GM18520 (cell line): ENCODE data around the gene PCNX4.
A peak's percentile ranks its signal among the peaks of the same experiment; 100 is the strongest.

Source experiments
- ATAC-seq: cut with Tn5 transposase; IDR thresholded peaks from one replicate; pipeline ENCODE4 v1.9.1; 2021; ENCODE audit not compliant: unreplicated experiment

The PCNX4 gene

DNA sequence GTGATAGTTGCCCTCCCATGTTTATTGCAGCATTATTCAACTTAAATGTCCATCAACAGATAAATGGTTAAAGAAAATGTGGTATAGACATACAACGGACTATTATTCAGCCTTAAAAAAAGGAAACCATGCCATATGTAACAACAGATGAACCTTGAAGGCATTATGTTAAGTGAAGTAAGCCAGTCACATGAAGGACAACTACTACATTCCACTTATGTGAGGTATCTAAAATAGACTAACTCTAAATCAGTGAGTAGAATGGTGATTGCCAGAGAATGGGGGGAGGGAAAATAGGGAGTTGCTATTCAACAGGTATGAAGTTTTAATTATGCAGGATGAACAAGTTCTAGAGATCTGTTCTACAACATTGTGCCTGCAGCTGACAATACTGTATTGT lies 10.1 kb downstream of the PCNX4 start:
- ATAC-seq: no peak

DNA sequence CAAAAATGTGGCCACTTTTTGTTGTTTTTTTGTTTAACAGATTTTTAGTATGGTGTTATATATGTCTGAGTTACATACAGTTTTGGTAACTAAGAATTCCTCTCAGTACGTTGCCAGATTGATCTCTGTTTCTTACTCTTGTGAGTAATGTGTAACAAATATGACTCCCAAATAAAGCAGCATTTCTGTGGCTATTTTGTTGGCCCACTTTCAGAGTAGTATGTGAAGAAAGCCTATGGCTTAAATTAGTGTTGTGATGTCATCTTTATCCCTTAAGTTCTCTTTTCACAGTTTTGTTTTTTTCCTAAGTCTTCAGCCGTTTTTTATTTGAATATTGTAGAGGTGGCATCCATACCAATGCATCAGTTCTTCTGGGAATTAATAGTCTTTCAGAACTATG lies 10.7 kb downstream of the PCNX4 start:
- no peak for ATAC-seq

DNA sequence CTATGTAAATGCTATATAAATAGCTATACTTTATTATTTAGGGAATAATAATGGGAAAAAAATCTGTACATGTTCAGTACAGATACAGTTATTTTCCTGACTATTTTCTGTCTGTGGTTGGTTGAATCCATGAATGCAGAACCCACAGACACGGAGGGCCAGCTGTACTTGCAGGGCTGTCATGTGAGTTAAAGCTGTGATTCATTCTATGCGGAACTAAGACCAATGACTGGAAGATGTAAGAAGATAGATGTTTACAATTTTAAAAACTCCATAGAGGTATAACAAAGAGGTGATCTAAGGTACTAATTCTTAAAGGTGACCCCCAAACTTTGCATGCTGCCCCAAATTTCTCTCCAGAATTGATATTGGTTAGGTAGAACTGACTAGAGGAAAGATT lies 14.6 kb downstream of the PCNX4 start:
- no peak for ATAC-seq

DNA sequence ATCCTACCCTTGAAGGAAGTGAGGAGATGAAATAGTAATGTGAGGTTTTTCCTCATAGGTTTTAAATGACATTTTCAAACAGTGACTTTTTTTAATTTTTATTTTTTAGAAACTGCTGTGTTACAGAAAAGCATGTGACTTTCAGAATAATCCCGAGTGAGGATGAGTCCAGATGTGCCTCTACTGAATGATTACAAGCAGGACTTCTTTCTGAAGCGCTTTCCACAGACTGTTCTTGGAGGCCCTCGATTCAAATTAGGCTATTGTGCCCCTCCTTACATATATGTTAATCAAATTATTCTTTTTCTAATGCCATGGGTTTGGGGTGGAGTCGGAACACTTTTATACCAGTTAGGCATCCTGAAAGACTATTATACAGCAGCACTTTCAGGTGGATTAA lies 15.8 kb downstream of the PCNX4 start:
- ATAC-seq: no peak

DNA sequence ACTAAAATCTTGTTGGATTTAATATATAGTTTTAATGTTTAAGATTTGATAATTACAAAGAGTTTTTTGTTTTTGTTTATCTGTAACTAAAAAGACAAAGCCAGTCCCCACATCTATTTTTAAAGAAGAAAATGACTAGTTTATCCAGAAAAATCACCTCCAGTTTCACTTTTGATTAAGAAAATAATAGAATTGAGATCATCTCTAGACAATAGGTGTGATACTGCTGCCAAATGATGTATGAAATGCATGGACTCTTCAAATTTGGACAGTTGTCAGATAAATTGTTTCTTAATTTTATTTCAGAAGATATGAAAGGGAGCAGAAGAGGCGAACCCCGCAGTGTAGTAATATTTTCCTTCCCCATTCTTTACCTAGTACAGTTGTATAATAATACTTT lies 20.0 kb downstream of the PCNX4 start:
- no peak for ATAC-seq

DNA sequence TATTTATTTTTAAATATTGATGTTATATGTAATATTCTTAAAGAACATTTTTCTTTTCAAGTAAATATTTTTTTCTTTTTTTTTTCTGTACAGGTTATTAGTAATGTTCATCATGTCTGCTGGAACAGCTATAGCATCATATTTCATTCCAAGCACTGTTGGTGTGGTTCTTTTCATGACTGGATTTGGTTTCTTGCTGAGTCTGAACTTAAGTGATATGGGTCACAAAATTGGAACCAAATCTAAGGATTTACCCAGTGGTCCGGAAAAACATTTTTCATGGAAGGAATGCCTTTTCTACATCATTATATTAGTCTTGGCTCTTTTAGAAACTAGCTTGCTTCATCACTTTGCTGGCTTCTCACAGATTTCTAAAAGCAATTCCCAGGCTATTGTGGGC lies 23.2 kb downstream of the PCNX4 start:
- no peak for ATAC-seq

DNA sequence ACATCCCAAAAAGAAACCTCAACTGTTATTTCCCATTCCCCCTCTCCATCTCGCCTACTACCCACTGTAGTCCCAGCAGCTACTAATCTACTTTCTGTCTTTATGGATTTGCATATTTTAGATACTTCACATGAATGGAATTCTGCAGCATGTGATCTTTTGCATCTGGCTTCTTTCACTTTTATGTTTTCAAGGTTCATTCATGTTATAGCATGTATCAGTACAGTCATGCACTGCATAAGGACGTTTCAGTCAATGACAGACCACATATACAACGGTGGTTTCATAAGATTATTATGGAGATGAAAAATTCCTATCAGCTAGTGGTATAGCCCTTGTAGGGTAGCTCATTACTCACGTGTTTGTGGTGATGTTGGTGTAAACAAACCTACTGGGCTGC lies 24.5 kb downstream of the PCNX4 start:
- no peak for ATAC-seq

DNA sequence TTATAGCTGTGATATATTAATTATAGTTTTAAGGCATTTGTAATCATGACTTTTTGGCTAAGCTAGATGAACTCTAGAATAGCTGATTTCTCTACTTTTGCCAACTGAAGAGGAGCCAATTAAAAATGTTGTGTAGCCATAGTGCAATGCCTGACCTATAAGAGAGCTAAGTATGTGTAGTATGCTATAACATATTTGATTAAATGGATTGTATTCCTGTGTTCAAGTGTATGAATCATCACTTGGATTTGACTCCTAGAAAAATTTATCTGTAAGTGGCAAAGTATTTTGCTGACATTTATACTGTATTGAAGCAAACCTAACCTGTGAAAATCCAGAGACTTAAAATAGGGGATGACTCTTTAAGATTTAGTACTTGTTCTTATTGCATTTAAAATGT lies 34.2 kb downstream of the PCNX4 start:
- ATAC-seq: no peak

DNA sequence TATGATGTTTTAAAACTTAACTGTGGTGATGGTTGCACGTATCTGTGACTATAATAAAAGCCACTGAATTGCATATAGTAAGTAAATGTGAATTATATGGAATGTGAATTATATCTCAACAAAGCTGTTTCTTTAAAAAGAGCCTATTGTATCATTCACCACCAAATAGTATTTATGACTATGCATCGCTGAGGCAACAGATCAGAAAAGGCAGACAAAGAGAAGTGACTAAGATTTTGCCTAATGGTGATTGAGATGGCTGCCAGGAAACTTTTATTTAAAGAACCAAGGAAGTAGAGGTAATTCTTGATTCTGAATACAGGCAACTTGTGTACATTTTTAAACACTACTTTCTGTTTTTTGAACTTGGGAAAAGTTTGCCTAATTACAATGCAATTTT lies 41.8 kb downstream of the PCNX4 start:
- ATAC-seq: no peak

DNA sequence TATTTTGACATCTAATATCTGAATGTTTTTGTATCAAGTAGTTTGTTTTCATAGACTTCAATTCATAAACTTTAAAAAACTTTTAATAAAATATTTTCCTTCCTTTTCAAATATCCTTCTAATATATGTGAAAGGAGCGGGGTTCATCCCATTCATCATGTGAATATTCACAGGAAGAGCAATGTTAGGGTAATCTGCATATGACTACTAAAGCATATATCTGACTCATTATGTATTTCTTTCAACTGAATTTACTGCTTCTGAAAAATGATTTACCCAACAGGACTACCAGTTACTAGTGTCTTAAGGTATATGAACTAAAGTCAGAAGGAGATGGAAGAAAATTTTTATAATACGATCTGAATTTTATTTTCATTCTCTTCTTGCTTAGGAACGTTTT lies 43.0 kb downstream of the PCNX4 start:
- no peak for ATAC-seq

DNA sequence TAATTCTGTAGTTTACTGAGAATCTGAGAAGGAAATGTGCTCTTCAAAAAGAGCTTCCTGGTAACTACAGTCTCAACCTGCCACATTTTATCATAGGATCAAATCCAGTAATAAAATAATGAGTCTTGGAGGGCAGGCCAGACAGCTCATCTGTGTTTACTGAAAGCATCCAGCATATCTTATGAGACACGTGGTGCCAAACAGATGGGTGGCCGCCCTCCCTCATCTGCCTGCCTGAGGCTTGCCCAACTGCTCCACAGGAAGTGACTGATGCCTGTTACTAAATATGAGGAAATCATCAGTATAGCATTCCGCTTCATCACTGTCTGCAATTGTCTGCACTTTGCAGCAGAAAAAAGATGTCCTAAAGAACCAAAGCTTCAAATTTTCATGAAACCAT lies 60.0 kb downstream of the PCNX4 start:
- peak; percentile 81 for ATAC-seq

DNA sequence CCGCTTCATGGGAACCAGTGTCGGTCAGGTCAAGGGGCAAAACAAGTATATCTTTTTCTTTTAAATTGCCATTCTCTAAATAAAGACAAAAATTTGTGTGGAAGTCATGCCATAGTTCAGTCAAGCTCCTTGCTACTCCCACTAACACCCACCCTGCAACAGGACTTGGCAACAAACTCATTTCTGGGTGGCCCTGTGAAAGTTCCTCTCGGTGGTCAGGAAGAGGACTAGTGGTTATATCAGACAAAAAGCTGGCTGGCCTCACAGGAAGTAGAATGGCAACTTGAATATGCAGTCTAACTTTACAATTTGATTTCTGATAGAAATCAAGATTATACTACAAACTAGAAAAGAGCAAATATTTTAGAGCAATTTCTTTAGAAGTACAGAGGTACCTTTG lies 62.3 kb downstream of the PCNX4 start:
- no peak for ATAC-seq

DNA sequence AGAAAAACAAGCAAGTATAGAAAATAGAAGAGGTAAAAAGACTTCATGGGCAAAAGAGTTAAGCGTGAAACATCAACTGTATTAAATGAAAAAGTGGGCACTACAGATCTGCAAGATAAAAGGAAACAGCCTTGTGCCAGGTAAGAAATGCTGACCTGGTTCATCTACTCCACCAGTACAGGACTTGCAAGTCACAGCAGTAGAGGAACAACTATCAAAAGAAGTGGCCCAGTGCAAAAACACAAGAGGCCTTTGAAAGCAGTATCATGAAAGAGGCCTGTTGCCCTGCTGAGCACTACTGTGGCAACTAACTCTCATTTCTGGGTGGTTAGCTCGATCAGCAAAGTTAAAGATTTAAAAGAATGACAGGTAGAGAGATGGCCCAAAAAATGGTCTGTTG lies 62.9 kb downstream of the PCNX4 start:
- no peak for ATAC-seq

DNA sequence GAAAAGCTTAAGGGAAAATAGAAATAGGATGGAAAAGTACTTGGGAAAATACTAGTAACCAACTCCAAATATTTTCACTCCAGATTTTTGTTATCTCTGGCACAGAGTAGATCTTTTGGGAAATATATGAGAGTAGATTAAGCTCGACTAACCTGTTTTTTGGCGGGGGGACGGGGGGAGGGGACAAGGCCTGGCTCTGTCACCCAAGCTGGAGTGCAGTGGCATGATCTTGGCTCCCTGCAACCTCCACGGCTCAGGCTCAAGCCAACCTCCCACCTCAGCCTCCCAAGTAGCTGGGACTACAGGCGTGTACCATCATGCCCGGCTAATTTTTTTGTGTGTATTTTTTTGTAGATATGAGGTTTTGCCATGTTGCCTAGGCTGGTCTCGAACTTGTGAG lies 68.7 kb downstream of the PCNX4 start:
- ATAC-seq: no peak

DNA sequence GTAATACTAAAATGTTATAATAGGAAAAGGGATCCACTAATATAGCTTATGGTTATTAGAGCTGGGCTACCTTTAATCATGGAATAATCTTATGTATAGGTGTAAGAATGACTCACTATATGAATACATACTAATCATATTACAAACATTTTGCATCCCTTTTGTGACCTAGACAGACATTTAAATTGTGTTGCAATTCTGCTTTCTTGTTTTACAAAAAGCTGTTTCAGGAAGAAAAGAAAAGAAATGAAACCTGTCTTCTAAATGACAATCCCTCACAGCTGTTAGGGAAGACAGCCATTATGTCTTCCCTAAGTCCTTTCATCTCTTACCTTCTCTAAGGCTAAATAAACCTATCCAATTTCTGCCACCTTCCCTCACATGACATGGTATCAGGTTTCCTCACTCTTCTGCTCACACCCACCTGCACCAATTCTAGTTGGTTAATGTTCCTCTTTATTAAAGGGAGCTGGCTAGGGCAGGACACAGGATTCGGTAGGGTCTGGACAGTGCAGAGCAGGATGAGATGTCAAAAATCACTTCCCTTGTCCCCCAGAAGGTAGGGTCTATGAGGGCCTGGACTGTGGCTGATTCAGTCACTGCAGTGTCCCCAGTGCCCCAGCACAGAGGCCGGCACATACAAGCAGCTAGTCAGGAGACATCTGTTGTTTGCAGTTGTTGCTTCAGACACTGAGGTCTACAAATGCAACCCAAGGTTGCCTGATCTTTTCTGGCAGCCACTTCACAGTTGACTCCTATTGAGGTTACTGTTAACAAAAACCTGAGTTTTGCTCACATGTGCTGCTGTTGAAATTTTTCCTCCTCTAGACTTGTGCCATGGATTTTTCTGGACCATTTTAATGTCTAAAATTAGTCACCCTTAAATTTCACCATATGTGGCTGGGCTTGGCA lies 69.7 kb downstream of the PCNX4 start:
- ATAC-seq: no peak

DNA sequence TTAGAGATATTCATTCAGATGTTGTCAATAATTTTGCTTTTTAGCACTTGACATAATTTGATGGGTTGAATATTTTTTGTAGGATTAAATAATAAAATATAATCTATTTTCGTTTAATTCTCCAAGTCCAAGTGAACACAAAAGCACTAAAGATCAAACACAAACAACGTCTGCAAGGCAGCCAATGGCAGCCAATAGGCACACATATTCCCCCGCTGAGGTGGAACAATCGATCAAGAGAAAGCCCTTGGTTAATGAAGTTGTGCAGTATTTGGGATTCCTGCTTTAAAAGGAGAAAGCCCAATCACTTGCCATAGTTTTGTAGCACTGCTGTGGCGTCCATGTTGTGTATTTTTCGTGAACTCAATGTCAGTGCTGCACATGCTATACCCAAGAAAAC lies 72.0 kb downstream of the PCNX4 start:
- ATAC-seq: no peak

DNA sequence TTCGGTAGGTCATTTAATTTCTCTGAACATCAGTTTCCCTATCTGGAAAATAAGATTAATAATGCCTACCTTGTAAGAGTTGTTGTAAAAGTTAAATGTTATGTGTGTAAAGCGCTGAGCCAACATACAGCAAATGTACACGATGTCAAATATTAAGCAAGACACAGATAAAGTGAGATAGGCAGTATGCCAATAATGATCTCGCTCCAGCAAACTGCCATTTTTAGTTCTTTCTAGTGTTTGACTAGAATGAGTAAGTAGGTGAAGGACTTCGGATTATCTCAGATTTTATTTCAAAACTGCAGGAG lies 72.6 kb downstream of the PCNX4 start:
- ATAC-seq: peak; percentile 3

DNA sequence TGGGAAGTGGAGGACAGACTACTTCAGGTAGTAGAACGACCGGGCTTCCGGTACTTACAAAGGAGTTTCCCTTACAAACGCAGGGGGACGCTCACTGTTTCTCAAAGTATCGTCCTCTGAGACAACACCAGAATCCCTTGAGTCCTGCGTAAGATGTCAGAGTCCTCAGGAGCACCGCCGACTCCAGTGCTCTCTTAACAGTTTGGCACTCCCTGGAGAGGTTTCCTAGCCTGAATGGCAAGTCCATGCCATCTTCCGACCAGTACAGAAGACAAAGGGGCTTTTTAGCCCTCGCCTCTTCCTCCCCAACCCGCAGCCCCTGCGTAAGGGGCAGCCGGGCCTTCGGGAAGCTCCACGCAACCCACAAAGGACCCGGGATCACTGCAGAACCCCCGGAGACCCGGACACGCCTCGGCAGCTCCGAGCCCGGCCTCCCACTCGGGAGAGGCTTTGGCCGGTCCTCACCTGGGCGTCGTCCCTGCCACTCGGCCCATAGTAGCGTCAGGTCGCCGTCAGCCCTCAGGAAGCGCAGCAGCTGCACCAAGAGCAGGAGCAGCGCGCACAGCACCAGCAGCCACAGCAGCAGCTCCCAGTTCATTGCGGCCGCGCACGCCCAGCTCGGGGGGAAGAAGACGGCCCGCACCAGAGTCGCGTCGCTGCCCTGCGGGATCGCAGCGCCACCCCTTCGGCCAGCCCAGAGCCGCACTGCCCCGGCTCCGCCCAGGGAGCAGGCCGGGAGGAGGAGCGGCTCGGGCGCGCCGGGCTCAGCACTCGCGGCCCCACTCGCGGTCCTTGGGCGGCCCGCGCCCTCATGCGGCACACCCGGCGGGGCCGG lies 73.2 kb downstream of the PCNX4 start, which contains the start of gene DHRS7:
Gene DHRS7, minus strand, starts transcription at position 687 of the 835 bp plus-strand sequence. Its CDS starts 89 bp downstream, at position 598.
- ATAC-seq: peak; percentile 88

DNA sequence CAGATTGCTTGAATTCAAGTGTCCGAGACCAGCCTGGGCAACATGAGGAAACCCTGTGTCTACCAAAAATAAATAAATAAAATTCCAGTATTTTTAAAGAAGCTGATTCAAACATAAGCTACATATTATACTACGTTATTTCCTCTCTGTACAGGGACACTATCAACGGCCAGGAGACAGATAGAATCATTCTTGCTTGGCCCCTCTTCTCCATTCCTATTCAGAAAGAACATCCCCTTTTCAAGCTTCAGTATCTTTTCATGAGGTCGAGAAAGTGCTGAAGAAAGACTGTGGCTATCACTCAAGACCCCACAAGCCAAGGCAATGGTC lies 73.8 kb downstream of the PCNX4 start:
- no peak for ATAC-seq

DNA sequence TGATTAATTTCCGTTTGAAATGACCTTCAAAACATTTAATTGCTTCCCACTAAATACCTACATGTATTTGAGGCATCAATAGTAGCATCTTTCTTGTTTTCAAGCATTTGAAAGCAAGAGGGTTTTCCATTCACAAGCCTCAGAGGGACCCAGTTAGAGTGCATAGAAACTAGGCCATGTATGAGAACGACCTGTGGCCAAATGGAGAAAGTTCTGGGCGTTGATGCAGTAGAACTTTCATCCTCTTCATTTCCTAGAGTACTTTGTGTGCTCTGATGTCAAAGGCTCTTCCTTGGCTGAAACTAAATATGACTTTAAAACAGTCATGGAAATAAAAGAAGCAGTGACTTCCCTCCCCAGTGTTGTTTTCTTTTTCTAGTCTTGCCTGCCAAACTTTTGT lies 74.4 kb downstream of the PCNX4 start:
- ATAC-seq: no peak

DNA sequence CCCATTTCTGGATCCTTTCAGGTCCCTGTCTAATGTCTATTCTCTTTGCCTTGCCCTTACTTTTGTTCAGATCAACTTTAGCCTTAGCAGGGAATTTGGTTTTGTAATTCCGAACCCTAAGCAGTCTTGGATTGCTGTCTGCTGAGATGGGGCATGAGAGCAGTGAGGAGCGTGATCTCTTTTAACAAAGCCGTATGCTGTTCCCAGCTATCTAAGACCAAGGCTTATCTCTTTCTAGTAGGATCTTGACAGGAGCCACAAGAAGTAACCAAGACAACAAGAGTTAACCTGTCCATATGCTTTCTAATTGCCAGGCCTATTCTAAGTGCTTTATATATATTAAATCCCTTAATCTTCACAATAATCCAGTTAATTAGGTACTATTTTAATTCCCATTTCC lies 78.0 kb downstream of the PCNX4 start:
- no peak for ATAC-seq

DNA sequence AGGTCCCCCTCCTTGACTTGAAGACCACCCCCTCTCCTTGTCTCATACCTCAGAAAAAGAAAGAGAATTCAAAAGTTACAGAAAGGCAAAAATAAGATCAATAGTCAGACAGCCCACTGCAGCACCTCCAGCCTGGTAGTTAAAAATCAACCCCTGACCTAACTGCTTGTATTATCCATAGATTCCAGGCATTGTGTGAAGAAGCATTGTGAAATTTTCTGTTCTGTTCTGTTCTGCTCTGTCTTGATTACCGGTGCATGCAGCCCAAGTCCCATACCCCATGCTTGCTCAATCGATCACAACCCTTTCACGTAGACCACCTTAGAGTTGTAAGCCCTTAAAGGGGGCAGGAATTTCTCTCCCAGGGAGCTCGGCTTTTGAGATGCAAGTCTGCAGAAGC lies 79.2 kb downstream of the PCNX4 start:
- ATAC-seq: no peak
